CD4-positive, alpha-beta T cell treated with Interferon gamma for 1 hour (primary cell): ENCODE results near the gene CARS1.

Experiments
- DNase-seq: peaks from one replicate; pipeline ENCODE4 v3.0.0-alpha.2; 2020

CARS1 gene

GRCh38 chr11:3058753-3059664 lies 1.8 kb upstream of the CARS1 start:
- no peak for DNase-seq

GRCh38 chr11:3056296-3057068 lies 741 bp downstream of the CARS1 start:
- no peak for DNase-seq

GRCh38 chr11:3055891-3056290 lies 1.3 kb downstream of the CARS1 start:
- DNase-seq: no peak

- DNase-seq: no peak
Measured at GRCh38 chr11:3052567-3052966, 4.7 kb downstream of the CARS1 start.

- no peak for DNase-seq
Measured at GRCh38 chr11:3052109-3052479, 5.1 kb downstream of the CARS1 start.

GRCh38 chr11:3051196-3052108 lies 5.8 kb downstream of the CARS1 start:
- no peak for DNase-seq

GRCh38 chr11:3050386-3051195 lies 6.6 kb downstream of the CARS1 start:
- DNase-seq: no peak

- peak; percentile 82 for DNase-seq
Measured at GRCh38 chr11:3049430-3050243, 7.6 kb downstream of the CARS1 start.

- no peak for DNase-seq
Measured at GRCh38 chr11:3047637-3048036, 9.6 kb downstream of the CARS1 start.

- no peak for DNase-seq
Measured at GRCh38 chr11:3046641-3047040, 10.6 kb downstream of the CARS1 start.

- DNase-seq: no peak
Measured at GRCh38 chr11:3046190-3046589, 11.0 kb downstream of the CARS1 start.

GRCh38 chr11:3044915-3045314 lies 12.3 kb downstream of the CARS1 start:
- DNase-seq: no peak

- DNase-seq: no peak
Measured at GRCh38 chr11:3044004-3044403, 13.2 kb downstream of the CARS1 start.

GRCh38 chr11:3043315-3043871 lies 13.8 kb downstream of the CARS1 start:
- no peak for DNase-seq

GRCh38 chr11:3042496-3043314 lies 14.5 kb downstream of the CARS1 start:
- DNase-seq: no peak

GRCh38 chr11:3041699-3042441 lies 15.4 kb downstream of the CARS1 start:
- no peak for DNase-seq

GRCh38 chr11:3040881-3041280 lies 16.3 kb downstream of the CARS1 start:
- no peak for DNase-seq

GRCh38 chr11:3037945-3038271 lies 19.3 kb downstream of the CARS1 start:
- no peak for DNase-seq
